ENCODE measurements around the gene SNRPA.
"Not testable (repeated sequence)": the region's sequence is repeated elsewhere in the genome, so short reads cannot be mapped to it uniquely, and the experiment has no call there.

Gene SNRPA

GRCh38 chr19:40721936-40722661 is 28.9 kb upstream of the SNRPA start:
- no peak for DNase-seq

- DNase-seq = no peak
Measured at GRCh38 chr19:40723661-40724254, 27.2 kb upstream of the SNRPA start.

GRCh38 chr19:40724315-40724714 is 26.7 kb upstream of the SNRPA start:
- DNase-seq = no peak

- DNase-seq = no peak
Measured at GRCh38 chr19:40724855-40725254, 26.1 kb upstream of the SNRPA start.

- no peak for DNase-seq
Measured at GRCh38 chr19:40726279-40726678, 24.7 kb upstream of the SNRPA start.

GRCh38 chr19:40730065-40730464 is 20.9 kb upstream of the SNRPA start:
- DNase-seq = not testable (repeated sequence)

GRCh38 chr19:40732304-40732703 is 18.7 kb upstream of the SNRPA start:
- DNase-seq = not testable (repeated sequence)

- no peak for DNase-seq
Measured at GRCh38 chr19:40733149-40733548, 17.9 kb upstream of the SNRPA start.

- no peak for DNase-seq
Measured at GRCh38 chr19:40735013-40735771, 15.8 kb upstream of the SNRPA start.

- DNase-seq = no peak
Measured at GRCh38 chr19:40736661-40737060, 14.3 kb upstream of the SNRPA start.

- DNase-seq = no peak
Measured at GRCh38 chr19:40737102-40737644, 13.8 kb upstream of the SNRPA start.

GRCh38 chr19:40739030-40739839 is 11.8 kb upstream of the SNRPA start:
- no peak for DNase-seq

- DNase-seq = no peak
Measured at GRCh38 chr19:40739871-40740703, 10.9 kb upstream of the SNRPA start.

- no peak for DNase-seq
Measured at GRCh38 chr19:40740747-40741146, 10.3 kb upstream of the SNRPA start.

- DNase-seq = no peak
Measured at GRCh38 chr19:40741527-40742390, 9.2 kb upstream of the SNRPA start.

- DNase-seq = no peak
Measured at GRCh38 chr19:40742477-40742876, 8.5 kb upstream of the SNRPA start.

- DNase-seq = no peak
Measured at GRCh38 chr19:40742886-40743285, 8.1 kb upstream of the SNRPA start.

GRCh38 chr19:40743926-40744325 is 7.1 kb upstream of the SNRPA start:
- no peak for DNase-seq

GRCh38 chr19:40744554-40745401 is 6.2 kb upstream of the SNRPA start:
- DNase-seq = peak; percentile 70

GRCh38 chr19:40745402-40745780 is 5.6 kb upstream of the SNRPA start:
- no peak for DNase-seq

Data from 8988T (cell line).